GM19023 (cell line): ENCODE results near the gene CAMKK2.
"Not testable (repeated sequence)": the region's sequence is repeated elsewhere in the genome, so short reads cannot be mapped to it uniquely, and the experiment has no call there.

Experiments used
- ATAC-seq: cut with Tn5 transposase; IDR thresholded peaks from one replicate; pipeline ENCODE4 v1.9.1; 2021; ENCODE audit warnings: mild to moderate bottlenecking, moderate library complexity; ENCODE audit not compliant: unreplicated experiment

Gene CAMKK2

DNA sequence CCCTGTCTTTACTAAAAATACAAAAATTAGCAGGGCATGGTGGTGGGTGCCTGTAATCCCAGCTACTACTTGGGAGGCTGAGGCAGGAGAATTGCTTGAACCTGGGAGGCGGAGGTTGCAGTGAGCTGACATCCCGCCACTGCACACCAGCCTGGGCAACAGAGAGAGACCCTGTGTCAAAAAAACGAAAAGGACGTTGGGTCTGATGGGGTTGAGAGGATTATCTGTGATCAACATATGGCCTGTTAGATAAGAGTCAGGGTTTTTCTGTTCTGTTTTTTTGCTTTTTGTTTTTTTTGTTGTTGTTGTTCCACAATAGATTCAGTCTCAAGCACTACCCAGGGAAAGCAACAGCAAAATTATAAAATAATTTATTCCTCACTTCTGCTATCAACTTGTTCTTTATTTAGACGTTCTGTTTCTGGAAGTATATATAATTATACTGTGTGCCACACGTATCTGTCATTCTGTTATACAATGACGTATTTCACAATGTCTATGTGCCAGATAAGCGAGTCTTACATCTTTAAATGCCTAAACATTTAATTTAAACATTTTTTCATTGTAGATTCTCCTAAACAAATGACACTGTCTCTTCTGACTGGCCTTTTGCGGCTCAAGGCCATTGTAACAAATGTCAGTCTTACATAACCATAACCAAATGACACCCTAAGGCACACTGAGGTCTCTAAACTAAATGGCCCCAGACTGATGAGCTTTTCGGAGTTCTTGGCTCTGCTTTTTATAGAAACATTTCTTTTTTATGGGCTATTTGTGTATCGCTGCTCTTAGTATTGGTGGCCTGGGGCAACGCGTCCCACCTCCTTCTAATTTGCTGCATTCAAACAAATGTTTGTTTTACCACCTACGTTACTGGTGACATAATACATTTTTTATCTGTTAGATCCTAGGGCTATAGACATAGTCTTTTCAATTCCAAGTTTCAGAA, 93.8 kb downstream of the CAMKK2 start:
- ATAC-seq, result no peak

DNA sequence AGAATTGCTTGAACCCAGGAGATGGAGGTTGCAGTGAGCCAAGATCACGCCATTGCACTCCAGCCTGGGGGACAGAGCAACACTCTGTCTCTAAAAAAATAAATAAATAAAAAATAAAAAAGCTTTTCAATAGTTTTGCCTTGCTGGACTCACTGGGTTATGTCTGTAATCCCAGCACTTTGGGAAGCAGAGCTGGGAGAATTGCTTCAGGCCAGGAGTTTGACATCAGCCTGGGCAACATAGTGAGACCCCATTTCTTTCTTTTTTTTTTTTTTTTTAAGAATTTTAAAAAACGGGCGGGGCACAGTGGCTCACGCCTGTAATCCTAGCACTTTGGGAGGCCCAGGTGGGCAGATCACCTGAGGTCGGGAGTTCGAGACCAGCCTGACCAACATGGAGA, 95.4 kb downstream of the CAMKK2 start:
- not testable (repeated sequence) for ATAC-seq

GRCh38 chr12:121198949-121199348, 97.6 kb downstream of the CAMKK2 start:
- ATAC-seq, result no peak

GRCh38 chr12:121196902-121197301, 99.6 kb downstream of the CAMKK2 start:
- no peak for ATAC-seq

DNA sequence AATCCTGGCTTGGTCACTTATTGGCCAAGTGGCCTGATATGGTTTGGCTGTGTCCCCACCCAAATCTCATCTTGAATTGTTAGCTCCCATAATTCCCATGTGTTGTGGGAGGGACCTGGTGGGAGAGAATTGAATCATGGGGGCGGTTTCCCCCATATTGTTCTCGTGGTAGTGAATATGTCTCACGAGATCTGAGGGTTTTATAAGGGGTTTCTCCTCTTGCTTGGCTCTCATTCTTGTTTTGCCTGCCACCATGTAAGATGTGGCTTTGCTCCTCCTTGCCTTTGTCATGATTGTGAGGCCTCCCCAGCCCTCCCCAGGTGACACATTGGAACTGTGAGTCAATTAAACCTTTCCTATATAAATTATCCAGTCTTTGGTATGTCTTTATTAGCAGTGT, 105.4 kb downstream of the CAMKK2 start:
- ATAC-seq, result no peak

- ATAC-seq, result no peak
Observed at GRCh38 chr12:121190523-121191031, 105.9 kb downstream of the CAMKK2 start.

DNA sequence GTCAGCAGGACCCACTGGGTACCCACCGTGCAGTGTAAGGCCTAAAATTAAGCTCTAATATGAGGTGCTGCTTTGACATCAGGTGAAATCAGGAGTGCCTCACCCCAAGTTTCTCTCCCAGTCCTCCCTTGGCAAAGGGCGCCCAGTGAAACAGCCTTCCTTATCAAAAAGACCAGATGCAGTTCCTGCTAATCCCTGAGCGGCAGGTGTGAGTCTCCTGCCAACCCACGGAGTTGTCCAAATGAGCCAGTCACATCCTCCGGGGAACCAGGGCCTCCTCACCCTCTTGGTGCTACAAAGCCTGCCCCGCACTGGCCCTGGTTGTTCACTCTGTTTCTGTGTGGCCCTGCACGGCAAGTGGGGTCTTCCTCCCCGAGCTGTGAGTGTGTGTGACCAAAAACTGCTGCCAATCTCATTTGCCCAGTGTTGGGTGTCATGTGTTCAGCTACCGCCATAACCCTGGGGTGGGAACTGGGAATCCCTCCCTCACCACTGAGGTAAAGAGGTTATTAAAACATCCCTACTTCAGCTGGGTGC, 106.8 kb downstream of the CAMKK2 start:
- no peak for ATAC-seq

- no peak for ATAC-seq
Observed at GRCh38 chr12:121189131-121189530, 107.4 kb downstream of the CAMKK2 start.

DNA sequence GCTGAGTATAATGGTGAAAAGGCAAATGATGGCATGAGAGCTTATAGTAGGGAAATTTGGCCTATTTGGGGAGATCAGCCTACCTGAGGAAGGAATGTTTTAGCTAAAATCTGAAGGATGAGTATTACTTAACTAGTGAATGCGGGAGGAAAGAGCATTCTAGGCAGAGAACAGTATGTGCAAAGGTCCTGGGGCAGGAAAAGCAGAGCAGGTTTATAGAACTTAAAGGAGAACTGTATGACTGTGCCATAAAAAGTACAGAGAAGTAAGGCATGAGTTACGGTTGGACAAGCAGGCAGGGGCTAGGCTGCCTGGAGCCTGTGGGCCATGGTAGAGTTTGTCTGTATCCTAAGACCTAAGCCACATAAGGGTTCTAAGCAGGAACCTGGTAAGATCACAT, 108.3 kb downstream of the CAMKK2 start:
- no peak for ATAC-seq
